HepG2 (cell line): ENCODE data around the gene MMP17. TPM values are rescaled to one million over a fixed set of nuclear protein-coding genes. Genes with fewer than 3 reads are reported as not detected.

Experiments
- ATAC-seq: fragments of 200-7000 bp; cut with Tn5 transposase; 3 replicates; pipeline ENCODE4 v1.9.1; 2020; ENCODE audit warnings: mild to moderate bottlenecking, moderate library complexity
- BruUV-seq: library from RNA; stranded (reverse); fragments of 400-500 nt; replicated peaks from 2 replicates; lab custom pipeline; 2021; lab: Mats Ljungman, UMichigan
- CTCF ChIA-PET: fragments of 300-600 bp; formaldehyde crosslinking; extraction: SDS; loops from one replicate; lab custom pipeline; 2021; ENCODE audit warnings: low total read pairs, inconsistent platforms, low intra/inter-chr PET ratio; lab: Yijun Ruan, JAX
- POLR2A ChIA-PET: fragments of 350-600 bp; sonication (Branson Sonifier 250); formaldehyde crosslinking; loops from one replicate; lab custom pipeline; 2020; ENCODE audit warnings: antibody characterized with exemption, inconsistent platforms; lab: Yijun Ruan, JAX
- DNase-seq: peaks from one replicate; pipeline ENCODE4 v3.0.0-alpha.2; 2015; ENCODE audit warnings: low spot score
- FAIRE-seq: peaks from 3 replicates; lab custom pipeline; 2011; peaks lifted over from hg19 to GRCh38; lab: Jason Lieb, UNC
- H2AFZ ChIP-seq: one replicate; pipeline ENCODE4 v1.6.1; 2011; ENCODE audit warnings: low read length, inconsistent platforms
- H3K27ac ChIP-seq: fragments of 300-600 bp; 3 replicates; pipeline ENCODE4 v1.8.0; 2011; ENCODE audit warnings: mixed run types, mild to moderate bottlenecking, mixed read lengths, low read length, inconsistent platforms; ENCODE audit not compliant: insufficient read depth; ENCODE audit errors: extremely low read length
- H3K27me3 ChIP-seq, 2 experiments: fragments of 200-600 bp in 1 of 2; 2 replicates in 1 of 2; 3 replicates in 1 of 2; pipeline versions ENCODE4 v1.6.0 to v1.8.0; 2011; ENCODE audit warnings: low read length in 2 of 2, mild to moderate bottlenecking in 2 of 2, moderate library complexity in 2 of 2, inconsistent platforms in 1 of 2; ENCODE audit not compliant: insufficient read depth in 2 of 2, control insufficient read depth in 1 of 2
- H3K36me3 ChIP-seq, 2 experiments: fragments of 200-600 bp in 1 of 2; replicated peaks in 1 of 2; 2 replicates in 1 of 2; 3 replicates in 1 of 2; pipeline versions ENCODE4 v1.5.1 to v1.8.0; 2011; ENCODE audit warnings: low read length in 2 of 2, inconsistent platforms in 1 of 2; ENCODE audit not compliant: insufficient read depth in 2 of 2, control insufficient read depth in 1 of 2
- H3K4me1 ChIP-seq: 2 replicates; pipeline ENCODE4 v1.5.1; 2012; ENCODE audit warnings: low read length, inconsistent platforms; ENCODE audit not compliant: insufficient read depth
- H3K4me2 ChIP-seq: 2 replicates; pipeline ENCODE4 v1.6.0; 2011; ENCODE audit warnings: low read depth, low read length, inconsistent platforms
- H3K4me3 ChIP-seq, 3 experiments: fragments of 200-600 bp in 1 of 3; sonication (generic), shearing (Covaris generic) in 1 of 3; replicated peaks in 1 of 3; 2 replicates each; pipeline ENCODE4 v1.5.1; 2011 to 2016; ENCODE audit warnings: low read length in 3 of 3, inconsistent platforms in 2 of 3, low read depth in 2 of 3, mild to moderate bottlenecking in 2 of 3, control low read depth in 1 of 3, mixed read lengths in 1 of 3; ENCODE audit not compliant: insufficient read depth in 1 of 3
- H3K79me2 ChIP-seq: one replicate; pipeline ENCODE4 v1.6.1; 2011; ENCODE audit warnings: low read length, inconsistent platforms; ENCODE audit not compliant: insufficient read depth
- H3K9ac ChIP-seq: 2 replicates; pipeline ENCODE4 v1.6.0; 2011; ENCODE audit warnings: mild to moderate bottlenecking, low read depth, low read length, inconsistent platforms; ENCODE audit not compliant: insufficient read depth
- H3K9me3 ChIP-seq: 2 replicates; pipeline ENCODE4 v1.5.1; 2012; ENCODE audit warnings: mild to moderate bottlenecking, low read length
- H4K20me1 ChIP-seq: 2 replicates; pipeline ENCODE4 v1.6.0; 2011; ENCODE audit warnings: inconsistent platforms, mild to moderate bottlenecking, low read length, moderate library complexity; ENCODE audit not compliant: insufficient read depth
- ARID2 ChIP-seq: sonication (generic); formaldehyde crosslinking; IDR thresholded peaks from 2 replicates; pipeline ENCODE4 v1.8.1; 2022; ENCODE audit warnings: mild to moderate bottlenecking, missing genetic modification reagents, borderline replicate concordance
- ARNT ChIP-seq: fragments of 450-650 bp; IDR thresholded peaks from 2 replicates; pipeline ENCODE4 v1.6.1; 2017
- BRD4 ChIP-seq: sonication (generic); formaldehyde crosslinking; IDR thresholded peaks from 2 replicates; pipeline ENCODE4 v1.4.0; 2020; ENCODE audit warnings: missing genetic modification reagents
- DR1 ChIP-seq: sonication (generic); formaldehyde crosslinking; IDR thresholded peaks from 2 replicates; pipeline ENCODE4 v1.8.0; 2021; ENCODE audit warnings: mild to moderate bottlenecking, missing genetic modification reagents, inconsistent platforms
- GTF2F1 ChIP-seq: fragments of 150-350 bp; IDR thresholded peaks from 2 replicates; pipeline ENCODE4 v1.6.1; 2014; ENCODE audit warnings: low read length
- HNF4A ChIP-seq: sonication (generic); formaldehyde crosslinking; IDR thresholded peaks from 2 replicates; pipeline ENCODE4 v1.4.0; 2020; ENCODE audit warnings: missing genetic modification reagents
- MXI1 ChIP-seq: IDR thresholded peaks from 3 replicates; pipeline ENCODE4 v1.6.1; 2012; ENCODE audit warnings: low read depth, low read length, inconsistent platforms, borderline replicate concordance
- SMAD1 ChIP-seq: sonication (generic); formaldehyde crosslinking; IDR thresholded peaks from 2 replicates; pipeline ENCODE4 v1.4.0; 2020; ENCODE audit warnings: missing genetic modification reagents, low read depth, mild to moderate bottlenecking, borderline replicate concordance
- TBL1XR1 ChIP-seq: fragments of 150-350 bp; IDR thresholded peaks from 2 replicates; pipeline ENCODE4 v1.6.1; 2014; ENCODE audit warnings: borderline replicate concordance, low read length; ENCODE audit not compliant: partially characterized antibody
- ZNF484 ChIP-seq: sonication (generic); formaldehyde crosslinking; IDR thresholded peaks from 2 replicates; pipeline ENCODE4 v1.5.1; 2020; ENCODE audit warnings: mild to moderate bottlenecking, low read depth, missing genetic modification reagents, borderline replicate concordance
- ZNF768 ChIP-seq: sonication (generic); formaldehyde crosslinking; IDR thresholded peaks from 2 replicates; pipeline ENCODE4 v1.4.0; 2020; ENCODE audit warnings: missing genetic modification reagents
- WGBS: methylation state at CpG from one replicate; pipeline ENCODE4 v1.1.6; 2017; ENCODE audit warnings: low lambda C conversion rate; 5-methylcytosine and 5-hydroxymethylcytosine counted together
- in situ Hi-C: cut with HindIII; loops from 2 replicates; pipeline ENCODE4 v1.10.0; 2017; ENCODE audit warnings: low pct_unique_long_range_greater_than_20kb; ENCODE audit not compliant: extremely low pct_ligation_motif_present
- intact Hi-C: fragments of 100-400 bp; cut with micrococcal nuclease; formaldehyde crosslinking; loops from one replicate; pipeline ENCODE4 v1.10.0; 2022; ENCODE audit not compliant: unreplicated experiment
- polyA plus RNA-seq, 8 experiments: library from polyadenylated mRNA; depleted of rRNA in 3 of 8; stranded (reverse) in 7 of 8; unstranded in 1 of 8; fragments of >200 nt; fragmentation: Illumina TruSeq in 4 of 8; extraction: Trizol in 4 of 8; gene quantifications; 2 replicates each; pipeline versions ENCODE4 v1.2.1 to v1.2.3, GENCODE V29; 2011 to 2016; ENCODE audit warnings: low read depth in 4 of 8, missing spikeins in 1 of 8, mixed read lengths in 1 of 8; ENCODE audit not compliant: insufficient read depth in 1 of 8
- total RNA-seq, 5 experiments: library from RNA; depleted of rRNA; stranded (reverse); fragments of >200 nt; fragmentation: Illumina TruSeq; extraction: Trizol; gene quantifications; 2 replicates each; pipeline ENCODE4 v1.2.3, GENCODE V29; 2016; ENCODE audit warnings: low read depth in 1 of 5
- TF ChIP-seq, protein P1 (sequence below): sonication (generic); formaldehyde crosslinking; IDR thresholded peaks from 2 replicates; pipeline ENCODE4 v1.4.0; 2020; ENCODE audit warnings: missing genetic modification reagents, low read depth, mild to moderate bottlenecking, borderline replicate concordance
- TF ChIP-seq, protein P2 (sequence below): sonication (generic); formaldehyde crosslinking; IDR thresholded peaks from 2 replicates; pipeline ENCODE4 v1.5.1; 2020; ENCODE audit warnings: mild to moderate bottlenecking, moderate library complexity, missing genetic modification reagents
- TF ChIP-seq, protein P3 (sequence below): sonication (generic); formaldehyde crosslinking; IDR thresholded peaks from 2 replicates; pipeline ENCODE4 v1.4.0; 2020; ENCODE audit warnings: mild to moderate bottlenecking, low read depth, missing genetic modification reagents

MMP17 gene
- total and polyA plus RNA-seq, 2 of the 13 experiments (the other 11 are each of a cell fraction or from before 2014, with no cell fraction given): 0.55 to 0.80 TPM

DNA sequence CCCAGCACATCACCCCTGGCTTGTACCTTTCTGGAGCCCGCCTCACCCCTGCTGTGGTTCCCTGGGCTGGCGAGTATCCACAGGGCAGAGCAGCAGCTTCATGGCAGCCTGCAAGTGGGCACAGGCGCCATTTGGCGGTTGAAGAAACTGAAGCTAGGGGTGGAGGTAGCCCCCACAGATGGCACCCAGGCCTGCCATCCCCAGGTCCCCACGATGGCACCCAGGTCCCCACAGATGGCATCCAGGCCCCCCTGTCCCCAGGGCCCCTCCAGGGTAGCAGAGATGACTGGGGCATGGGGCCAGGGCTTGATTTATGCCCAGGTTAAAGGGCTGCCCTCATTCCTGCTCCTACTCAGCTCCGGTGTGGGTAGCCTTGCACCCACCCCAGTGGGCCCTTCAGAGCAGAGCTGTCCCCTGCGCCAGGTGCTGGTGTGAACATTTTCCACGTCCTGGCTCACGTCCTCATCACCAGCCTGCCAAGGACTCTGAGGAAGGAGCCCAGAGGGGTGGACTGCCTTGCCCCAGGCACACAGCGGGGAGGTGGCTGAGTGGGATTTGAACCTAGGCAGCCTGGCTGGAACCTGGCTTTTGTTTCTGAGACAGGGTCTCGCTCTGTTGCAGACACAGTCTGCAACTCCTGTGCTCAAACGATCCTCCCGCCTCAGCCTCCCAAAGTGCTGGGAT is 8.7 kb downstream of the MMP17 start:
- CTCF ChIA-PET: interaction anchor here (1.6 kb wide), 1 partner anchor 164 kb away, joined by 6 read pairs; no protein-coding TSS in a partner anchor
- H4K20me1 ChIP-seq: no peaks in the 10 kb centered on the region

DNA sequence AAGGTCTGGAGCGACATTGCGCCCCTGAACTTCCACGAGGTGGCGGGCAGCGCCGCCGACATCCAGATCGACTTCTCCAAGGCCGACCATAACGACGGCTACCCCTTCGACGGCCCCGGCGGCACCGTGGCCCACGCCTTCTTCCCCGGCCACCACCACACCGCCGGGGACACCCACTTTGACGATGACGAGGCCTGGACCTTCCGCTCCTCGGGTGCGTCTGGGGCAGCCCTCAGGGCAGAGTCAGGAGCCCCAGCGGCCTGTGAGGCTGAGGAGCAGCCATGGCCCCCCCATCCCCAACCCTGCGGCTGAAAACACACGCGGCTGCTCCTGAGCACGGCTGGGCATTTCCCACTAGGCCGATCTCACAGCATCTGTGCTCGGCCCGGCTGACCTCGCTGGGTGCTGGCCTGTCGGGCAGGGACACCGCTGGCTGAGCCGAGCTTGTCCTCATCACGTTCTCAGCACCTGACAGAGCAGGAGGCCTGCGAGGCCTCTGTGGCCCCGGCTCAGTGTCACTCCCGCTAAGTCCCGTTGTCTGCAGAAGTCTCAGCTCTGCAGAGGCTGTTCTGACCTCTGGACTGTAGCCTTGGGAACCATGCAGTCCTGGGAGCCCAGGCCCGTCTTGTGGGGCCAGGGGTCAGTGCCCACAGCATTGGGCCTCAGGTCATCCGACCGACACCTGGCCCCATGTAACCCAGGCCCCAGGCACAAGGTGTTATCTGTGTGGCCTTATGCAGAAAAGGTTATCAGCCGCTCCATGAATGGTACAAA is 12.6 kb downstream of the MMP17 start:
- H4K20me1 ChIP-seq: no peaks in the 10 kb centered on the region
- H3K4me2 ChIP-seq: peak overlapping the region; percentile 15; the same call in 1 of the 2 replicates
- no peak overlapping the region; a peak in 1 of 6 replicates for H3K4me3 ChIP-seq
- FAIRE-seq (no peak), DNase-seq (no peak), ATAC-seq (peak; percentile 73)
- intact Hi-C loops: no loop called here
- 90% methylated on average over 24 of the region's 46 CpGs for WGBS
- no peak overlapping the region for H3K27ac ChIP-seq
- no peaks in the 10 kb centered on the region for H3K79me2 ChIP-seq
- no peak overlapping the region for H2AFZ ChIP-seq
- ChIA-PET POLR2A (no interaction called here), CTCF (no interaction called here)
- peaks cover 19% of the 10 kb centered on the region for H3K4me1 ChIP-seq
- in situ Hi-C loops: loop anchor here (25.0 kb wide), 1 partner anchor 729 kb away; no protein-coding TSS in a partner anchor
- no peaks in the 10 kb centered on the region for H3K36me3 ChIP-seq
- BruUV-seq: no TSS peak
- H3K9ac ChIP-seq: no peak overlapping the region
- H3K9me3 ChIP-seq: no peaks in the 10 kb centered on the region
- H3K27me3 ChIP-seq: no peaks in the 10 kb centered on the region; a peak in 2 of 5 replicates
- no peak for TF ChIP-seq ARNT
- TF ChIP-seq GTF2F1: no peak
- 0 out of 3 replicates have a peak, but pooled peaks have one; percentile 26 for TF ChIP-seq MXI1
- TF ChIP-seq, protein P1, sequence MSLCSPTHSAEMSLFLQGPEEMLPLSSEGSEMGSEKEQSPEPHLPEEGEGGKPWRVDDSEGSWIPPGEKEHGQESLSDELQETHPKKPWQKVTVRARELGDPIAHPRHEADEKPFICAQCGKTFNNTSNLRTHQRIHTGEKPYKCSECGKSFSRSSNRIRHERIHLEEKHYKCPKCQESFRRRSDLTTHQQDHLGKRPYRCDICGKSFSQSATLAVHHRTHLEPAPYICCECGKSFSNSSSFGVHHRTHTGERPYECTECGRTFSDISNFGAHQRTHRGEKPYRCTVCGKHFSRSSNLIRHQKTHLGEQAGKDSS (CRISPR knock-in tag): peak; percentile 73; the same call in 1 of the 2 replicates
- TF ChIP-seq TBL1XR1: no peak
- TF ChIP-seq ZNF484 (CRISPR knock-in tag): no peak
- TF ChIP-seq BRD4 (CRISPR knock-in tag): no peak
- TF ChIP-seq, protein P2, sequence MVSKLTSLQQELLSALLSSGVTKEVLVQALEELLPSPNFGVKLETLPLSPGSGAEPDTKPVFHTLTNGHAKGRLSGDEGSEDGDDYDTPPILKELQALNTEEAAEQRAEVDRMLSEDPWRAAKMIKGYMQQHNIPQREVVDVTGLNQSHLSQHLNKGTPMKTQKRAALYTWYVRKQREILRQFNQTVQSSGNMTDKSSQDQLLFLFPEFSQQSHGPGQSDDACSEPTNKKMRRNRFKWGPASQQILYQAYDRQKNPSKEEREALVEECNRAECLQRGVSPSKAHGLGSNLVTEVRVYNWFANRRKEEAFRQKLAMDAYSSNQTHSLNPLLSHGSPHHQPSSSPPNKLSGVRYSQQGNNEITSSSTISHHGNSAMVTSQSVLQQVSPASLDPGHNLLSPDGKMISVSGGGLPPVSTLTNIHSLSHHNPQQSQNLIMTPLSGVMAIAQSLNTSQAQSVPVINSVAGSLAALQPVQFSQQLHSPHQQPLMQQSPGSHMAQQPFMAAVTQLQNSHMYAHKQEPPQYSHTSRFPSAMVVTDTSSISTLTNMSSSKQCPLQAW: peak; percentile 58; the same call in 1 of the 2 replicates

More for the DNA sequence above, 8.7 kb downstream of the MMP17 start:
- DNase-seq: no peak
- in situ Hi-C loops: loop anchor here (10.0 to 25.0 kb wide), 2 partner anchors 222 to 725 kb away; no protein-coding TSS in a partner anchor
- no peak overlapping the region for H3K4me2 ChIP-seq
- H3K27me3 ChIP-seq: peaks cover 1 to 10% of the 10 kb centered on the region in 2 experiments; a peak in 4 of 5 replicates
- ATAC-seq: no peak
- H3K27ac ChIP-seq: no peak overlapping the region
- H2AFZ ChIP-seq: no peak overlapping the region
- no peaks in the 10 kb centered on the region for H3K36me3 ChIP-seq
- H3K9ac ChIP-seq: no peak overlapping the region
- H3K9me3 ChIP-seq: no peaks in the 10 kb centered on the region
- POLR2A ChIA-PET: interaction anchor here (0.6 to 1.8 kb wide), 3 partner anchors 23 to 61 kb away, joined by 3 to 4 read pairs (median 3); no protein-coding TSS in a partner anchor
- BruUV-seq: no TSS peak
- TF ChIP-seq ARID2 (no peak), DR1 (no peak), SMAD1 (CRISPR knock-in tag) (no peak), ZNF768 (CRISPR knock-in tag) (peak; percentile 73; the same call in 1 of the 2 replicates), HNF4A (CRISPR knock-in tag) (no peak)
- TF ChIP-seq, protein P3, sequence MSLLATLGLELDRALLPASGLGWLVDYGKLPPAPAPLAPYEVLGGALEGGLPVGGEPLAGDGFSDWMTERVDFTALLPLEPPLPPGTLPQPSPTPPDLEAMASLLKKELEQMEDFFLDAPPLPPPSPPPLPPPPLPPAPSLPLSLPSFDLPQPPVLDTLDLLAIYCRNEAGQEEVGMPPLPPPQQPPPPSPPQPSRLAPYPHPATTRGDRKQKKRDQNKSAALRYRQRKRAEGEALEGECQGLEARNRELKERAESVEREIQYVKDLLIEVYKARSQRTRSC (CRISPR knock-in tag): no peak
- TF ChIP-seq, all 625 proteins: peak for 1
- peaks cover 40% of the 10 kb centered on the region for H3K4me1 ChIP-seq
- FAIRE-seq: no peak
- no peaks in the 10 kb centered on the region for H3K79me2 ChIP-seq
- intact Hi-C loops: loop anchor here (10.0 kb wide), 4 partner anchors 58 to 732 kb away; partner anchors contain the start of genes PUS1 and ULK1
- H3K4me3 ChIP-seq: no peak overlapping the region
- WGBS: 51% methylated on average over 7 of the region's 13 CpGs
